Measurements from ENCODE around the gene CPPED1.
"Not testable (repeated sequence)": the region's sequence is repeated elsewhere in the genome, so short reads cannot be mapped to it uniquely, and the experiment has no call there.

CPPED1 gene

DNA sequence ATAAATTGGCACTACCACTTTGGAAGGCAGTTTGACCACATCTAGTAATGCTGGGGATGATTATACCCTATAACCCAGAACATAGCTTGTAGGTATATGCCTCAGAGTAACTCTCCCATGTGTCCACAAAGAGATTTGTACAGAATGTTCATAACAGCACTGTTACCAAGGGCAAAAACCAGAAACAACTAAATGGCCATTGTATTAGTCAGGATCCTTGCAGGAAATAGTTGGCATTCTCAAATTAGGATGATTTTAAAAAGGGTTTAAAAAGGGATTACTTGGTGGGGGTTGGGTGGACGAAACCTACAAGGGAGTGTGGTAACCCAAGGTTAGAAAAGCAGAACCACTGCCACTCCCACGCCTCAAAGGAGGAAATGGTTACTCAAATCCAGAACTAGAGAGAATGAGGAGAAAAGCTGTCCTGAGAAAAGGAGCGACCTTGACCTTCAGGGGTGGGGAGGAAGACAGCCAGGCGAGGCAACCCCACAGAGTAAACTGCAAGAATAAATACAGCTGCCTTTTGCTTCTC lies 2.1 kb downstream of the CPPED1 start:
- no peak for TF ChIP-seq CTCF (IDR thresholded peaks at IDR 0.05; ENCODE audit: low read depth, low read length, missing control alignments)
- H3K4me3 ChIP-seq (replicated peaks; ENCODE audit: low read depth, low read length): no peak overlapping the region
- no peak for DNase-seq (ENCODE audit: extremely low read depth, low read depth)

- no peak for DNase-seq (ENCODE audit: extremely low read depth, low read depth)
- TF ChIP-seq CTCF (IDR thresholded peaks at IDR 0.05; ENCODE audit: low read depth, low read length, missing control alignments): no peak
- H3K4me3 ChIP-seq (replicated peaks; ENCODE audit: low read depth, low read length): no peak overlapping the region
These were observed 2.9 kb downstream of the CPPED1 start for GRCh38 chr16:12800817-12801216.

GRCh38 chr16:12799996-12800395 lies 3.7 kb downstream of the CPPED1 start:
- H3K4me3 ChIP-seq (replicated peaks; ENCODE audit: low read depth, low read length); DNase-seq (ENCODE audit: extremely low read depth, low read depth): not testable (repeated sequence)

- DNase-seq (ENCODE audit: extremely low read depth, low read depth): no peak
- TF ChIP-seq CTCF (IDR thresholded peaks at IDR 0.05; ENCODE audit: low read depth, low read length, missing control alignments): no peak
- H3K4me3 ChIP-seq (replicated peaks; ENCODE audit: low read depth, low read length): no peak overlapping the region
These were observed 4.8 kb downstream of the CPPED1 start for GRCh38 chr16:12798846-12799245.

- DNase-seq (ENCODE audit: extremely low read depth, low read depth): no peak
- TF ChIP-seq CTCF (IDR thresholded peaks at IDR 0.05; ENCODE audit: low read depth, low read length, missing control alignments): no peak
- no peak overlapping the region for H3K4me3 ChIP-seq (replicated peaks; ENCODE audit: low read depth, low read length)
These were observed 5.5 kb downstream of the CPPED1 start for GRCh38 chr16:12798171-12798570.

- DNase-seq (ENCODE audit: extremely low read depth, low read depth): no peak
- no peak overlapping the region for H3K4me3 ChIP-seq (replicated peaks; ENCODE audit: low read depth, low read length)
These were observed 7.2 kb downstream of the CPPED1 start for GRCh38 chr16:12796498-12796897.

More at GRCh38 chr16:12796498-12796897, 7.2 kb downstream of the CPPED1 start:
- no peak for TF ChIP-seq CTCF (IDR thresholded peaks at IDR 0.05; ENCODE audit: low read depth, low read length, missing control alignments)
